ENCODE results near the gene RASL10B.

Gene RASL10B

DNA sequence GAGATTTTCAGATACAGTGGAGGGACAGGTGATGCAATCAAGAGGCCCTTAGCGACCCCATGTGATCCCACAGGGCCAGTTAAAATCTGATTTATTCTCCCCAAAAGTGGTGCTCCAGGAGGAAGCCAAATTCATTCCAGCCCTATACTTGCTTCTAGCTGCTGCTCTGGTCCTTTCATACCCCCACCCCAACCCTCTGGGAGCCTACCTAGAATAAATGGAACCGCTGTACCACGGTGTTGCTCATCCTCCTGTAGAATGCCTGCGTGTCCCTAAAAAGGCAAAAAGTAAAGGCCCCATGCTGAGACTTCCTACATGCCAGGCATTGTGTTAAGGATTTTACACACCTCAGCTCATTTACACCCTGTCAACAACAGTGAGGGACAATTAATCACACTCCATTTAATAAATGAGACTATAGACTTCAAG is 2.0 kb upstream of the RASL10B start:
- Histone ChIP-seq H3K9me3 (ENCODE audit: control insufficient read depth in 1 of 2, low read length in 2 of 2) (no peaks in the 10 kb centered on the region), H3K9ac (ENCODE audit: low read depth in 1 of 2, low read length in 2 of 2) (no peak overlapping the region), H3K36me3 (ENCODE audit: control insufficient read depth in 1 of 2, insufficient read depth in 2 of 2, low read length in 2 of 2) (peaks cover 12 to 16% of the 10 kb centered on the region in 2 donors), H3K4me1 (ENCODE audit: control insufficient read depth in 1 of 2, insufficient read depth in 2 of 2, low read length in 2 of 2) (peaks cover 17 to 18% of the 10 kb centered on the region in 2 donors), H3K27ac (ENCODE audit: low read depth, low read length) (no peak overlapping the region), H3K27me3 (ENCODE audit: control insufficient read depth in 1 of 2, insufficient read depth in 2 of 2, low read length in 2 of 2) (no peaks in the 10 kb centered on the region), H3K4me3 (ENCODE audit: low read depth in 1 of 2, low read length in 2 of 2) (no peak overlapping the region)

DNA sequence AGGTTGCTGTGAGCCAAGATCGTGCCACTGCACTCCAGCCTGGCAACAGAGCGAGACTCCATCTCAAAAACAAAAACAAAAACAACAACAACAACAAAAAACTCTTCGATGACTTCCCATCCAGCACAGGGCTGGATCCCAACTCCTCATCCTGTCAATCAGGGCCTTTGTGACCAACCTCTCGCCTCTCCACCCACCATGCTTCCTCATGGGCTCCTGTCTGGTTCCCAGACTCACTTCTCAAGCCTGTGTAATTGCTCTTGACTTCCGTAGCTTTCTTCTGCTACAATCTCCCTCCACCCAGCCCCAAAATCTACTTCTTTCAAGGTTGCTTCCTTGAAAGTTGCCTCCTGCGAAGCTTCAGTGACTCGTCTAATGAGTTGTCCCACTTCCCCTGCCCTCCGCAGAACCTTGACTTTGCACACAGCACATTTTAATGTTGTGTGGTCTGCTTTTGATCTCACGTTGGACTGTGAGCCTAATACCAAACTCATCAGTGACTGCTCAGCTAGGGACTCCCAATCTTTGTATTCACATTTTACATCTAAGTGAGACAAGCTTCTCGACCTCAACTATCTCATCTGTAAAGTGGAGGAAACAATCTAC is 936 bp upstream of the RASL10B start:
- no peaks in the 10 kb centered on the region for H3K9me3 ChIP-seq (ENCODE audit: control insufficient read depth in 1 of 2, low read length in 2 of 2)
- peaks cover 2 to 5% of the 10 kb centered on the region in 2 donors for H3K36me3 ChIP-seq (ENCODE audit: control insufficient read depth in 1 of 2, insufficient read depth in 2 of 2, low read length in 2 of 2)
- no peak overlapping the region for H3K9ac ChIP-seq (ENCODE audit: low read depth in 1 of 2, low read length in 2 of 2)
- H3K4me3 ChIP-seq (ENCODE audit: low read depth in 1 of 2, low read length in 2 of 2): no peak overlapping the region
- H3K27ac ChIP-seq (ENCODE audit: low read depth, low read length): no peak overlapping the region
- peaks cover 17 to 18% of the 10 kb centered on the region in 2 donors for H3K4me1 ChIP-seq (ENCODE audit: control insufficient read depth in 1 of 2, insufficient read depth in 2 of 2, low read length in 2 of 2)
- H3K27me3 ChIP-seq (ENCODE audit: control insufficient read depth in 1 of 2, insufficient read depth in 2 of 2, low read length in 2 of 2): no peaks in the 10 kb centered on the region

DNA sequence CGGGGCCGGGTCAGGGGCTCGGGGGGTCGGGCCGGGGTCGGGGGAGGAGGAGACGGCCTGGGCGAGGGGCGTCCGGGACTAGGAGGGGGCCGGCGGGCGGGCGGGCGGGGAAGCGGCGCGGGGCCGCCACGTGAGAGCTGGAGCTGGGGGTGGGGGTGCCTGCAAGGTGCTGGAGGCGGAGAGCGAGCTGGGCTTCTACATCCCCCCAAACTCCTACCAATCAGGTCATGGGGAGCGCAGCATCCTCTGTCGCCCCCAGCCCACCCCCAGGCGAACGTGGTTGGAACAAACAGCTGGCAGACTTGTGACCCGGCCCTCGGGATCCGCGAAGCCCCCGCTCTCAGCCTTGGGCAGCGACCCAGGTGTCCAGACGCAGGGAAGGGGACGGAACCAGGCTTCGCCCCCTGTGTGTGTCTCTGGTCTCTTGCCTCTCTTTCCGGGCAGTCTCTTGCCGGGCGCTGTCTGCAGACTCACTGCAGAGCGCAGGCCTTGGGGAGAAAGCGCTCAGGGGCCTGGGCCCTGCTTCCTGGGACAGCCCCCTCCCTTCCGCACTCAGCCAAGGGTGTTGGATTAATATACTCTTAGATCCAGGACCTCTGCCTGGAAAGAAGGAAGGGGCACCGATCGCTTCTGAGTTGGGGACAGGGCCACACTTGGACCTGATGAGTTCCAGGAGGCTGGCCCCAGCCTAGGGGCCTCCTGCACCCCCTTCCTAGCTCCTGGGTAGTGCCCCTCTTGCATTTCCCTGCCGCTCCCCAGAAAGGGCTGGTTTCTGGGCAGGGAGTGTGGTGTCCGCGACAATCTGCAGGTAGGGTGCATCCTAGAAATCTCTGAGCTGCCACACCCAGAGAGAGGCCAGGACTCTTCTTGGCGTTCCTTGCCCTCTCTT is 722 bp downstream of the RASL10B start:
- no peaks in the 10 kb centered on the region for H3K36me3 ChIP-seq (ENCODE audit: control insufficient read depth in 1 of 2, insufficient read depth in 2 of 2, low read length in 2 of 2)
- no peak overlapping the region for H3K9ac ChIP-seq (ENCODE audit: low read depth in 1 of 2, low read length in 2 of 2)
- H3K27ac ChIP-seq (ENCODE audit: low read depth, low read length): no peak overlapping the region
- H3K4me3 ChIP-seq (ENCODE audit: low read depth in 1 of 2, low read length in 2 of 2): peak overlapping the region; percentile 58 to 61
- peaks cover 11% of the 10 kb centered on the region in 2 donors for H3K4me1 ChIP-seq (ENCODE audit: control insufficient read depth in 1 of 2, insufficient read depth in 2 of 2, low read length in 2 of 2)
- no peaks in the 10 kb centered on the region for H3K9me3 ChIP-seq (ENCODE audit: control insufficient read depth in 1 of 2, low read length in 2 of 2)
- no peaks in the 10 kb centered on the region for H3K27me3 ChIP-seq (ENCODE audit: control insufficient read depth in 1 of 2, insufficient read depth in 2 of 2, low read length in 2 of 2)

DNA sequence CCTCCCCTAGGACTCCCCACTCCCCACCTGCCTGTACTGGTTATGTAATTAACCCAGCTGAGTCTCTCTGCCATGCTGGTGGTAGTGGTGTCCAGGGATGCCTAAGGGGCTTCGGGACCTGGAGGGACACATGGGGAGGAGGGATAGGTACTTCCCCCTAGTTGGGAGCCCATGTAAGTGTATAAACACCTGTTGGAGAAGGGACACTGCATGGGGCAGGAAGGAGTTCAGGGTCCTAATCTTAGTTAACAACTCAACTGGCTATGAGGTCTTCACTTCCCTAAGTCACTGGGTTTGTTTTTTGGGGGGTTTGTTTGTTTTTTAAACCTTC is 1.3 kb downstream of the RASL10B start:
- Histone ChIP-seq H3K27ac (ENCODE audit: low read depth, low read length) (no peak overlapping the region), H3K27me3 (ENCODE audit: control insufficient read depth in 1 of 2, insufficient read depth in 2 of 2, low read length in 2 of 2) (no peaks in the 10 kb centered on the region), H3K9me3 (ENCODE audit: control insufficient read depth in 1 of 2, low read length in 2 of 2) (no peaks in the 10 kb centered on the region), H3K4me3 (ENCODE audit: low read depth in 1 of 2, low read length in 2 of 2) (no peak overlapping the region), H3K4me1 (ENCODE audit: control insufficient read depth in 1 of 2, insufficient read depth in 2 of 2, low read length in 2 of 2) (peaks cover 8 to 11% of the 10 kb centered on the region in 2 donors), H3K9ac (ENCODE audit: low read depth in 1 of 2, low read length in 2 of 2) (no peak overlapping the region), H3K36me3 (ENCODE audit: control insufficient read depth in 1 of 2, insufficient read depth in 2 of 2, low read length in 2 of 2) (no peaks in the 10 kb centered on the region)

DNA sequence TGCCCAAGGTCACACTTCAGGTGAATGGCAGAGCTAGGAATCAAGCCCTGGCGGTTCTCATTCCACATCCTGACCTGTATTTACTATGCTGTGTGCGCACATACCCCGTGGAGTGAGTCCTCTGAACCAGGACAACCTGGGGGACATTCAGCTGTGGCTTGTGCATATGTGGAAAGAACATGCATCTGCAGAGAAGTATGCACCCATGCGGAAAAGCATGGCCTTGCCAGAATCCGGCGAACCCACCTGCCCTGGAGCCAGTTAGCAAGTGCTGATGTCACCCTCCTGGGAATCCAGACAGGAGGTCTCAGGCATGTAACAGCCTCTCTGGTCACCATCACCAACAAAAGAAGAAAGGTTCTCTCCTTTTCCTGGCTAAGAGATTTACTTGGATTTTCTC is 1.9 kb downstream of the RASL10B start:
- H3K9me3 ChIP-seq (ENCODE audit: control insufficient read depth in 1 of 2, low read length in 2 of 2): no peaks in the 10 kb centered on the region
- H3K27me3 ChIP-seq (ENCODE audit: control insufficient read depth in 1 of 2, insufficient read depth in 2 of 2, low read length in 2 of 2): no peaks in the 10 kb centered on the region
- no peaks in the 10 kb centered on the region for H3K36me3 ChIP-seq (ENCODE audit: control insufficient read depth in 1 of 2, insufficient read depth in 2 of 2, low read length in 2 of 2)
- H3K27ac ChIP-seq (ENCODE audit: low read depth, low read length): no peak overlapping the region
- no peak overlapping the region for H3K9ac ChIP-seq (ENCODE audit: low read depth in 1 of 2, low read length in 2 of 2)
- peaks cover 8 to 11% of the 10 kb centered on the region in 2 donors for H3K4me1 ChIP-seq (ENCODE audit: control insufficient read depth in 1 of 2, insufficient read depth in 2 of 2, low read length in 2 of 2)
- H3K4me3 ChIP-seq (ENCODE audit: low read depth in 1 of 2, low read length in 2 of 2): no peak overlapping the region

- Histone ChIP-seq H3K9me3 (ENCODE audit: control insufficient read depth in 1 of 2, low read length in 2 of 2) (no peaks in the 10 kb centered on the region), H3K4me3 (ENCODE audit: low read depth in 1 of 2, low read length in 2 of 2) (no peak overlapping the region), H3K4me1 (ENCODE audit: control insufficient read depth in 1 of 2, insufficient read depth in 2 of 2, low read length in 2 of 2) (peaks cover 8 to 11% of the 10 kb centered on the region in 2 donors), H3K27me3 (ENCODE audit: control insufficient read depth in 1 of 2, insufficient read depth in 2 of 2, low read length in 2 of 2) (no peaks in the 10 kb centered on the region), H3K36me3 (ENCODE audit: control insufficient read depth in 1 of 2, insufficient read depth in 2 of 2, low read length in 2 of 2) (no peaks in the 10 kb centered on the region), H3K9ac (ENCODE audit: low read depth in 1 of 2, low read length in 2 of 2) (no peak overlapping the region), H3K27ac (ENCODE audit: low read depth, low read length) (no peak overlapping the region)
Observed at GRCh38 chr17:35734396-35734795, 3.0 kb downstream of the RASL10B start.

DNA sequence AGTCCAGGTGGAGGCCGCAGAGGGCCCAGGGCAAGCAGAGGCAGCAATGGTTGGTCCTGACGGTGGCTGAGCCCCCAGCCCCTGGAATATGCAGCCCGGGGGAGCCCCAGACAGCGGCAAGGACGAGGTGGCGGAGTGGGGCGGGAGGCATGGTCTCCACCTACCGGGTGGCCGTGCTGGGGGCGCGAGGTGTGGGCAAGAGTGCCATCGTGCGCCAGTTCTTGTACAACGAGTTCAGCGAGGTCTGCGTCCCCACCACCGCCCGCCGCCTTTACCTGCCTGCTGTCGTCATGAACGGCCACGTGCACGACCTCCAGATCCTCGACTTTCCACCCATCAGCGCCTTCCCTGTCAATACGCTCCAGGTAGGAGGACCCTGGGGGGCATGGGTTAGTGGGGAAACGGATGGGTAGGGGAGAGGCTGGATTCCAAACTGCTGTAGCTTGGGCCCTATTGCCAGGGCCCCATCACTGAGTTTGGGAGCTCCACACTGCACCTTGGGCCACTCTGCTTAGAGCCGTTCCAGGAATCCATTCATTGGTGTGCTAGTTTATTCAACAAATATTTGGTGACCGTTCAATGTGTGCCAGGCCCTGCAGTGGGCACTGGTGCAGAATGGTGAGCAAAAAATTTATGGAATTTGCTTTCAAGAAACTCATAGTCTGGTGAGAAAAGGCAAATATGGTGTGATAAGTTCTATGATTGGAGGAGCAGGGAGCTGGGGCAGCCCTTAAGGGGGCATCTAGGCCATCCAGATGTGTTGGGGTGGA is 3.8 kb downstream of the RASL10B start:
- no peak overlapping the region for H3K27ac ChIP-seq (ENCODE audit: low read depth, low read length)
- peaks cover 8 to 11% of the 10 kb centered on the region in 2 donors for H3K4me1 ChIP-seq (ENCODE audit: control insufficient read depth in 1 of 2, insufficient read depth in 2 of 2, low read length in 2 of 2)
- H3K4me3 ChIP-seq (ENCODE audit: low read depth in 1 of 2, low read length in 2 of 2): no peak overlapping the region
- no peaks in the 10 kb centered on the region for H3K36me3 ChIP-seq (ENCODE audit: control insufficient read depth in 1 of 2, insufficient read depth in 2 of 2, low read length in 2 of 2)
- no peaks in the 10 kb centered on the region for H3K9me3 ChIP-seq (ENCODE audit: control insufficient read depth in 1 of 2, low read length in 2 of 2)
- H3K9ac ChIP-seq (ENCODE audit: low read depth in 1 of 2, low read length in 2 of 2): no peak overlapping the region
- peaks cover 0 to 7% of the 10 kb centered on the region in 2 donors for H3K27me3 ChIP-seq (ENCODE audit: control insufficient read depth in 1 of 2, insufficient read depth in 2 of 2, low read length in 2 of 2)

DNA sequence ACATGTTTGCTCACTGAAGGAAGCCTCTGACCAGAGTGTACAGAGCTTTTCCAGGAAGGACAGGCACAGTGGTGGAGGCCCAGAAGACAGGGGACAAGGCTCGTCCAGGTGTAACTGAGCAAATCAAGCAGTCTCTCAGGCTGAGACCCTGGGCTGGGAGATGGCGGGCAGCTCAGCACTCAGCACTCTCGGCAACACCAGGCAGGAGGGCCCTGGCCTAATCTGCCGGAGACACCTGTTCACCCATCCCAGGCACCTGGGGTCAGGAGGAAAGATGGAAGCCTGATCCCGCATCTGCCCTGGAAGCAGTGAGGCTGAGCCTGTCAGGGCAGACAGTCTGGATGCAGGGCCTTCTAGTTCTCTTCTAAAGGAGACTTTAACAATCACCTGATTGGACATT is 4.8 kb downstream of the RASL10B start:
- Histone ChIP-seq H3K4me1 (ENCODE audit: control insufficient read depth in 1 of 2, insufficient read depth in 2 of 2, low read length in 2 of 2) (peaks cover 2 to 10% of the 10 kb centered on the region in 2 donors), H3K9ac (ENCODE audit: low read depth in 1 of 2, low read length in 2 of 2) (no peak overlapping the region), H3K27me3 (ENCODE audit: control insufficient read depth in 1 of 2, insufficient read depth in 2 of 2, low read length in 2 of 2) (peaks cover 8 to 16% of the 10 kb centered on the region in 2 donors)

GRCh38 chr17:35738519-35739133 is 7.2 kb downstream of the RASL10B start:
- peaks cover 14 to 39% of the 10 kb centered on the region in 2 donors for H3K27me3 ChIP-seq (ENCODE audit: control insufficient read depth in 1 of 2, insufficient read depth in 2 of 2, low read length in 2 of 2)
- H3K27ac ChIP-seq (ENCODE audit: low read depth, low read length): no peak overlapping the region
- no peak overlapping the region for H3K4me3 ChIP-seq (ENCODE audit: low read depth in 1 of 2, low read length in 2 of 2)
- no peaks in the 10 kb centered on the region for H3K9me3 ChIP-seq (ENCODE audit: control insufficient read depth in 1 of 2, low read length in 2 of 2)
- H3K4me1 ChIP-seq (ENCODE audit: control insufficient read depth in 1 of 2, insufficient read depth in 2 of 2, low read length in 2 of 2): peaks cover 0 to 3% of the 10 kb centered on the region in 2 donors
- H3K36me3 ChIP-seq (ENCODE audit: control insufficient read depth in 1 of 2, insufficient read depth in 2 of 2, low read length in 2 of 2): no peaks in the 10 kb centered on the region
- no peak overlapping the region for H3K9ac ChIP-seq (ENCODE audit: low read depth in 1 of 2, low read length in 2 of 2)

More for the DNA sequence above, 4.8 kb downstream of the RASL10B start:
- no peaks in the 10 kb centered on the region for H3K36me3 ChIP-seq (ENCODE audit: control insufficient read depth in 1 of 2, insufficient read depth in 2 of 2, low read length in 2 of 2)
- no peak overlapping the region for H3K4me3 ChIP-seq (ENCODE audit: low read depth in 1 of 2, low read length in 2 of 2)
- no peaks in the 10 kb centered on the region for H3K9me3 ChIP-seq (ENCODE audit: control insufficient read depth in 1 of 2, low read length in 2 of 2)
- H3K27ac ChIP-seq (ENCODE audit: low read depth, low read length): no peak overlapping the region

Measured in duodenal mucosa (tissue), 2 donors.